NCI-H345 (cell line): ENCODE measurements around the gene CSGALNACT2.

ENCODE experiments used
- DNase-seq: peaks from one replicate; lab custom pipeline; 2025; lab: John Stamatoyannopoulos, UW

The CSGALNACT2 gene

GRCh38 chr10:43202224-43202656 is 64.0 kb downstream of the CSGALNACT2 start:
- peak; percentile 41 for DNase-seq

GRCh38 chr10:43202657-43203447 is 64.6 kb downstream of the CSGALNACT2 start:
- DNase-seq, result peak; percentile 41

- DNase-seq, result peak; percentile 73
Measured at GRCh38 chr10:43203448-43204041, 65.3 kb downstream of the CSGALNACT2 start.

- no peak for DNase-seq
Measured at GRCh38 chr10:43204042-43204942, 66.0 kb downstream of the CSGALNACT2 start.

- peak; percentile 43 for DNase-seq
Measured at GRCh38 chr10:43204943-43205671, 66.9 kb downstream of the CSGALNACT2 start.

GRCh38 chr10:43205681-43206390 is 67.6 kb downstream of the CSGALNACT2 start:
- no peak for DNase-seq

GRCh38 chr10:43206391-43207235 is 68.4 kb downstream of the CSGALNACT2 start:
- DNase-seq, result no peak

- DNase-seq, result no peak
Measured at GRCh38 chr10:43208147-43209073, 70.2 kb downstream of the CSGALNACT2 start.

- DNase-seq, result no peak
Measured at GRCh38 chr10:43209074-43209455, 70.8 kb downstream of the CSGALNACT2 start.

GRCh38 chr10:43209651-43210141 is 71.5 kb downstream of the CSGALNACT2 start:
- DNase-seq, result no peak

GRCh38 chr10:43210556-43210955 is 72.3 kb downstream of the CSGALNACT2 start:
- DNase-seq, result no peak

- DNase-seq, result no peak
Measured at GRCh38 chr10:43211030-43211429, 72.8 kb downstream of the CSGALNACT2 start.

GRCh38 chr10:43211431-43212042 is 73.3 kb downstream of the CSGALNACT2 start:
- DNase-seq, result no peak

GRCh38 chr10:43212043-43212721 is 73.9 kb downstream of the CSGALNACT2 start:
- DNase-seq, result no peak

GRCh38 chr10:43214071-43214955 is 76.1 kb downstream of the CSGALNACT2 start:
- DNase-seq, result no peak

- no peak for DNase-seq
Measured at GRCh38 chr10:43214956-43215561, 76.8 kb downstream of the CSGALNACT2 start.
